ENCODE results near the gene RPL18A. TPM values are rescaled to one million over a fixed set of nuclear protein-coding genes. Genes with fewer than 3 reads are reported as not detected.
"Not testable (repeated sequence)": the region's sequence is repeated elsewhere in the genome, so short reads cannot be mapped to it uniquely, and the experiment has no call there.

RPL18A gene
- total RNA-seq, 2 experiments from 2014 or later = 3,019 to 3,145 TPM

- ChIA-PET POLR2A (no interaction called here), CTCF (ENCODE audit: unreplicated experiment) (no interaction called here)
- Histone ChIP-seq H4K20me1 (ENCODE audit: insufficient read depth, low read length) (no peaks in the 10 kb centered on the region), H3K9me3 (ENCODE audit: low read length) (no peaks in the 10 kb centered on the region), H3K36me3 (ENCODE audit: insufficient read depth, low read length) (no peaks in the 10 kb centered on the region), H3K9me2 (ENCODE audit: insufficient read depth, low read length) (no peaks in the 10 kb centered on the region), H3K4me2 (ENCODE audit: low read length) (no peak overlapping the region), H3K27ac (ENCODE audit: low read depth, low read length, poor library complexity, severe bottlenecking) (no peak overlapping the region), H3K4me1 (ENCODE audit: insufficient read depth, low read length, poor library complexity, severe bottlenecking) (peaks cover 35% of the 10 kb centered on the region), H2AFZ (ENCODE audit: low read length) (no peak overlapping the region), H3K79me2 (ENCODE audit: insufficient read depth, low read depth, low read length) (no peaks in the 10 kb centered on the region), H3K4me3 (ENCODE audit: low read depth, low read length, poor library complexity, severe bottlenecking) (no peak overlapping the region)
- TF ChIP-seq EZH2phosphoT487 (IDR thresholded peaks at IDR 0.05; ENCODE audit: borderline replicate concordance, low read depth, low read length) = no peak
- no peak for TF ChIP-seq CTCF (conservative IDR thresholded peaks at IDR 0.05; ENCODE audit: low read length)
- no peak for DNase-seq (ENCODE audit: low spot score)
- no TSS peak for BruUV-seq (replicated peaks)
- intact Hi-C loops (cut with micrococcal nuclease; ENCODE audit: unreplicated experiment) = no loop called here
These were observed 26.8 kb downstream of the RPL18A start for GRCh38 chr19:17886515-17886914.

GRCh38 chr19:17887221-17887620 is 27.5 kb downstream of the RPL18A start:
- CTCF ChIA-PET (ENCODE audit: unreplicated experiment); POLR2A ChIA-PET; H3K4me3 ChIP-seq (ENCODE audit: low read depth, low read length, poor library complexity, severe bottlenecking); BruUV-seq (replicated peaks); H3K36me3 ChIP-seq (ENCODE audit: insufficient read depth, low read length); H4K20me1 ChIP-seq (ENCODE audit: insufficient read depth, low read length); H3K9me2 ChIP-seq (ENCODE audit: insufficient read depth, low read length); DNase-seq (ENCODE audit: low spot score); H3K4me2 ChIP-seq (ENCODE audit: low read length); H3K27ac ChIP-seq (ENCODE audit: low read depth, low read length, poor library complexity, severe bottlenecking); H2AFZ ChIP-seq (ENCODE audit: low read length); intact Hi-C loops (cut with micrococcal nuclease; ENCODE audit: unreplicated experiment); H3K79me2 ChIP-seq (ENCODE audit: insufficient read depth, low read depth, low read length); H3K9me3 ChIP-seq (ENCODE audit: low read length): not testable (repeated sequence)
- H3K4me1 ChIP-seq (ENCODE audit: insufficient read depth, low read length, poor library complexity, severe bottlenecking) = peaks cover 35% of the 10 kb centered on the region

- intact Hi-C loops (cut with micrococcal nuclease; ENCODE audit: unreplicated experiment) = no loop called here
- no peak for DNase-seq (ENCODE audit: low spot score)
- Histone ChIP-seq H3K79me2 (ENCODE audit: insufficient read depth, low read depth, low read length) (no peaks in the 10 kb centered on the region), H3K36me3 (ENCODE audit: insufficient read depth, low read length) (no peaks in the 10 kb centered on the region), H3K9me3 (ENCODE audit: low read length) (no peaks in the 10 kb centered on the region), H4K20me1 (ENCODE audit: insufficient read depth, low read length) (no peaks in the 10 kb centered on the region), H3K27ac (ENCODE audit: low read depth, low read length, poor library complexity, severe bottlenecking) (no peak overlapping the region), H3K9me2 (ENCODE audit: insufficient read depth, low read length) (no peaks in the 10 kb centered on the region), H2AFZ (ENCODE audit: low read length) (no peak overlapping the region), H3K4me1 (ENCODE audit: insufficient read depth, low read length, poor library complexity, severe bottlenecking) (peaks cover 35% of the 10 kb centered on the region), H3K4me3 (ENCODE audit: low read depth, low read length, poor library complexity, severe bottlenecking) (no peak overlapping the region), H3K4me2 (ENCODE audit: low read length) (no peak overlapping the region)
- ChIA-PET POLR2A (interaction anchor here (0.7 kb wide), 1 partner anchor 16 kb away, joined by 3 read pairs; no protein-coding TSS in a partner anchor), CTCF (ENCODE audit: unreplicated experiment) (no interaction called here)
- BruUV-seq (replicated peaks) = no TSS peak
- TF ChIP-seq CTCF (conservative IDR thresholded peaks at IDR 0.05; ENCODE audit: low read length) = no peak
- TF ChIP-seq EZH2phosphoT487 (IDR thresholded peaks at IDR 0.05; ENCODE audit: borderline replicate concordance, low read depth, low read length) = no peak
These were observed 28.6 kb downstream of the RPL18A start for GRCh38 chr19:17888260-17888659.

Measured in OCI-LY7 (cell line).